HepG2 (cell line): ENCODE measurements around the gene SH3D19. TPM values are rescaled to one million over a fixed set of nuclear protein-coding genes. Genes with fewer than 3 reads are reported as not detected.

ENCODE experiments used
- KDM5A ChIP-seq: fragments of 200-600 bp; sonication (generic); IDR thresholded peaks from 2 replicates; pipeline ENCODE4 v1.7.0; 2018; ENCODE audit warnings: antibody characterized with exemption, mild to moderate bottlenecking, low read length, borderline replicate concordance
- KDM6A ChIP-seq: IDR thresholded peaks from 2 replicates; pipeline ENCODE4 v1.6.1; 2016; ENCODE audit warnings: low read depth
- MTERF4 ChIP-seq: sonication (generic); formaldehyde crosslinking; IDR thresholded peaks from 2 replicates; pipeline ENCODE4 v1.8.0; 2023; ENCODE audit warnings: mild to moderate bottlenecking, missing genetic modification reagents
- NKX3-1 ChIP-seq: sonication (generic); formaldehyde crosslinking; IDR thresholded peaks from 2 replicates; pipeline ENCODE4 v1.5.0; 2020; ENCODE audit warnings: missing genetic modification reagents
- NR0B2 ChIP-seq: sonication (generic); formaldehyde crosslinking; IDR thresholded peaks from 2 replicates; pipeline ENCODE4 v1.4.0; 2020; ENCODE audit warnings: mild to moderate bottlenecking, missing genetic modification reagents
- PAF1 ChIP-seq: IDR thresholded peaks from 2 replicates; pipeline ENCODE4 v1.6.1; 2016; ENCODE audit warnings: missing genetic modification reagents, missing compliant biosample characterization
- PLSCR1 ChIP-seq: sonication (generic); formaldehyde crosslinking; IDR thresholded peaks from 2 replicates; pipeline ENCODE4 v1.5.0; 2020; ENCODE audit warnings: missing genetic modification reagents, mild to moderate bottlenecking, borderline replicate concordance
- SAP130 ChIP-seq: IDR thresholded peaks from 2 replicates; pipeline ENCODE4 v1.6.1; 2016; ENCODE audit warnings: low read depth
- THAP9 ChIP-seq: sonication (generic); formaldehyde crosslinking; IDR thresholded peaks from 2 replicates; pipeline ENCODE4; 2020; ENCODE audit warnings: missing genetic modification reagents, mild to moderate bottlenecking, borderline replicate concordance
- ZBTB21 ChIP-seq: sonication (generic); formaldehyde crosslinking; IDR thresholded peaks from 2 replicates; pipeline ENCODE4 v1.4.0; 2020; ENCODE audit warnings: missing genetic modification reagents
- ZBTB34 ChIP-seq: sonication (generic); formaldehyde crosslinking; IDR thresholded peaks from 2 replicates; pipeline ENCODE4 v1.8.0; 2022; ENCODE audit warnings: mild to moderate bottlenecking, missing genetic modification reagents
- ZNF136 ChIP-seq: sonication (generic); formaldehyde crosslinking; IDR thresholded peaks from 2 replicates; pipeline ENCODE4 v1.8.1; 2022; ENCODE audit warnings: low read depth, mild to moderate bottlenecking, moderate library complexity, missing genetic modification reagents
- ZNF143 ChIP-seq: sonication (generic); formaldehyde crosslinking; IDR thresholded peaks from 2 replicates; pipeline ENCODE4 v1.4.0; 2020; ENCODE audit warnings: missing genetic modification reagents
- ZNF546 ChIP-seq: sonication (generic); formaldehyde crosslinking; conservative IDR thresholded peaks from 2 replicates; pipeline ENCODE4 v1.8.1; 2023; ENCODE audit warnings: mild to moderate bottlenecking, missing genetic modification reagents
- ZNF547 ChIP-seq: sonication (generic); formaldehyde crosslinking; IDR thresholded peaks from 2 replicates; pipeline ENCODE4 v1.5.1; 2020; ENCODE audit warnings: mild to moderate bottlenecking, missing genetic modification reagents
- ZSCAN9 ChIP-seq: IDR thresholded peaks from 2 replicates; pipeline ENCODE4 v1.6.1; 2016; ENCODE audit warnings: borderline replicate concordance
- polyA plus RNA-seq, 8 experiments: library from polyadenylated mRNA; depleted of rRNA in 3 of 8; stranded (reverse) in 7 of 8; unstranded in 1 of 8; fragments of >200 nt; fragmentation: Illumina TruSeq in 4 of 8; extraction: Trizol in 4 of 8; gene quantifications; 2 replicates each; pipeline versions ENCODE4 v1.2.1 to v1.2.3, GENCODE V29; 2011 to 2016; ENCODE audit warnings: low read depth in 4 of 8, missing spikeins in 1 of 8, mixed read lengths in 1 of 8; ENCODE audit not compliant: insufficient read depth in 1 of 8
- total RNA-seq, 5 experiments: library from RNA; depleted of rRNA; stranded (reverse); fragments of >200 nt; fragmentation: Illumina TruSeq; extraction: Trizol; gene quantifications; 2 replicates each; pipeline ENCODE4 v1.2.3, GENCODE V29; 2016; ENCODE audit warnings: low read depth in 1 of 5

The SH3D19 gene
- total and polyA plus RNA-seq, 2 of the 13 experiments (the other 11 are each of a cell fraction or from before 2014, with no cell fraction given) = 31.2 to 38.0 TPM

GRCh38 chr4:151325949-151326246, 493 bp upstream of the SH3D19 start (continued):
- TF ChIP-seq THAP9 (CRISPR knock-in tag) (no peak; the same call in 1 of the 2 replicates), MTERF4 (no peak), ZNF547 (CRISPR knock-in tag) (0 out of 2 replicates have a peak, but pooled peaks have one; percentile 30), SAP130 (0 out of 2 replicates have a peak, but pooled peaks have one; percentile 14), ZNF546 (CRISPR knock-in tag) (no peak), ZBTB34 (CRISPR knock-in tag) (peak; percentile 18; the same call in 1 of the 2 replicates), PLSCR1 (no peak), PAF1 (CRISPR knock-in tag) (no peak), ZSCAN9 (CRISPR knock-in tag) (no peak), ZBTB21 (CRISPR knock-in tag) (no peak), ZNF143 (CRISPR knock-in tag) (no peak), NR0B2 (CRISPR knock-in tag) (0 out of 2 replicates have a peak, but pooled peaks have one; percentile 9), NKX3-1 (CRISPR knock-in tag) (no peak), ZNF136 (no peak; the same call in 1 of the 2 replicates), KDM6A (CRISPR knock-in tag) (0 out of 2 replicates have a peak, but pooled peaks have one; percentile 11), KDM5A (no peak; the same call in 1 of the 2 replicates)
